CD4-positive, alpha-beta T cell (primary cell): ENCODE measurements around the gene APOOL. TPM values are rescaled to one million over a fixed set of nuclear protein-coding genes. Genes with fewer than 3 reads are reported as not detected.

ENCODE experiments used
- ATAC-seq: fragments of 200-7000 bp; cut with Tn5 transposase; one replicate; pipeline ENCODE4 v1.10.0; 2022; ENCODE audit warnings: mild to moderate bottlenecking; ENCODE audit not compliant: poor library complexity
- CTCF ChIA-PET: fragments of 350-600 bp; sonication (Branson Sonifier 250); formaldehyde crosslinking; loops from one replicate; lab custom pipeline; 2021; ENCODE audit warnings: antibody characterized with exemption, inconsistent platforms; lab: Charles Lee
- POLR2A ChIA-PET: fragments of 350-600 bp; sonication (Branson Sonifier 250); formaldehyde crosslinking; loops from one replicate; lab custom pipeline; 2021; ENCODE audit warnings: antibody characterized with exemption, inconsistent platforms; lab: Charles Lee
- DNase-seq, 14 experiments: peaks; one replicate each; pipeline ENCODE4 v3.0.0-alpha.2; 2013 to 2020; ENCODE audit warnings: mixed read lengths in 2 of 14
- H3K27ac ChIP-seq, 2 donors: one replicate each; pipeline versions ENCODE4 v1.5.1 to v1.7.0; 2013; ENCODE audit warnings: low read length in 2 of 2, low read depth in 1 of 2, mild to moderate bottlenecking in 1 of 2
- H3K27me3 ChIP-seq, 2 experiments: 1 replicate in 1 of 2; 2 replicates in 1 of 2; pipeline versions ENCODE4 v1.6.1 to v1.7.0; 2013; ENCODE audit warnings: low read length in 2 of 2, control low read depth in 1 of 2, mild to moderate bottlenecking in 1 of 2, moderate library complexity in 1 of 2; ENCODE audit not compliant: insufficient read depth in 2 of 2, control insufficient read depth in 1 of 2
- H3K36me3 ChIP-seq: one replicate; pipeline ENCODE4 v1.6.1; 2013; ENCODE audit warnings: low read length, control low read depth; ENCODE audit not compliant: insufficient read depth
- H3K4me1 ChIP-seq: one replicate; pipeline ENCODE4 v1.6.1; 2013; ENCODE audit warnings: low read length, control low read depth; ENCODE audit not compliant: insufficient read depth
- H3K4me3 ChIP-seq: one replicate; pipeline ENCODE4 v1.5.1; 2013; ENCODE audit warnings: mild to moderate bottlenecking, low read length, moderate library complexity
- H3K9me3 ChIP-seq, 2 experiments: 1 replicate in 1 of 2; 2 replicates in 1 of 2; pipeline versions ENCODE4 v1.6.1 to v1.7.0; 2013; ENCODE audit warnings: low read length in 2 of 2, mild to moderate bottlenecking in 2 of 2, control low read depth in 1 of 2, moderate library complexity in 1 of 2; ENCODE audit not compliant: control insufficient read depth in 1 of 2, insufficient read depth in 1 of 2
- H3K27ac Mint-ChIP-seq: one replicate; pipeline ENCODE4 v1.8.0; 2020; ENCODE audit warnings: mixed read lengths
- H3K27me3 Mint-ChIP-seq: one replicate; pipeline ENCODE4 v1.8.0; 2021; ENCODE audit warnings: mixed read lengths
- H3K36me3 Mint-ChIP-seq: one replicate; pipeline ENCODE4 v1.8.0; 2021; ENCODE audit warnings: low read depth, mixed read lengths
- H3K4me1 Mint-ChIP-seq: one replicate; pipeline ENCODE4 v1.8.0; 2021; ENCODE audit warnings: low read depth, mixed read lengths
- H3K4me3 Mint-ChIP-seq: one replicate; pipeline ENCODE4 v1.8.0; 2020; ENCODE audit warnings: mild to moderate bottlenecking, mixed read lengths
- H3K9me3 Mint-ChIP-seq: one replicate; pipeline ENCODE4 v1.8.0; 2020; ENCODE audit warnings: mixed read lengths
- intact Hi-C, 2 experiments: fragments of 100-400 bp; cut with DNase I in 1 of 2; cut with micrococcal nuclease in 1 of 2; formaldehyde crosslinking; loops; one replicate each; pipeline versions ENCODE4 v1.15.1 to v1.9.0; 2023 to 2025; cut with DNase I, micrococcal nuclease
- total RNA-seq, 174 experiments: library from RNA in 2 of 174; stranded (reverse) in 2 of 174; gene quantifications; one replicate each; pipeline ENCODE4 v1.2.3 and lab custom pipeline; 2021 to 2026
- TF ChIP-seq, protein P1 (sequence below): fragments of 200-600 bp; IDR thresholded peaks from one replicate; pipeline ENCODE4 v1.8.0; 2022; ENCODE audit warnings: antibody characterized with exemption, mild to moderate bottlenecking

Gene APOOL
- total RNA-seq, 2 experiments from 2014 or later: 6.0 to 6.6 TPM

DNA sequence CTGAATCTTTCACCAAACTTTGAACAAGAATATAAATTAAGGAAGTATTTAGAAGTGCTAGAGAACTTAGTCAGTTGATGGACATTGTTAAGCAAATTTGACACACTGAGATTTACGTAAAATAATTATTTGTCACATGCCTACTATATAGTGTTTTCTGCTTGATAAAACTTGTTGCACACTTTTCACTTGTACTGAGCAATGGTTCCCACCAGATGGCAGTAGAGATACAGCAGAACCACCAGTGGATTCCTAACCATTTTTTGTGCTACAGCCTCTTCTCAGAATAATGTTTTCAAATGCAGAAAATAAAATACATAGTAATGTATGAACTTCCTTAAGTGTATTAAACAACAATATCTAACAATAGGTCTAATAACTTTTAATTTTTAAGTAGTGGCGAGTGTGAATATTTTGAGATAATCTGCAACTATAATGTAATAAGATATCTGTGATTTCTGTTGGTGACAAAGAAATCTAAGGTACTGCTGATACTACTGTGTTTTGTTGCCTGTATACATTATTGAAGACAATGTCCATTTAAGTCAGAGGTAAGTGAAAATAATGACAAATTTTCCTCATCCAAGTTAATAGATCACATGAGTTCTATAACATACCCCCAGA lies 81.2 kb downstream of the APOOL start:
- no peak for ATAC-seq
- Mint-ChIP-seq H3K27me3 (no peaks in the 10 kb centered on the region), H3K36me3 (peaks cover 60% of the 10 kb centered on the region), H3K4me1 (no peaks in the 10 kb centered on the region), H3K27ac (no peak overlapping the region), H3K9me3 (no peaks in the 10 kb centered on the region), H3K4me3 (no peak overlapping the region)
- H3K4me3 ChIP-seq: no peak overlapping the region
- CTCF ChIA-PET: interaction anchor here (1.1 to 1.3 kb wide), 2 partner anchors 8 to 9 kb away, joined by 4 to 5 read pairs; no protein-coding TSS in a partner anchor
- no peak overlapping the region for H3K27ac ChIP-seq
- TF ChIP-seq, protein P1, sequence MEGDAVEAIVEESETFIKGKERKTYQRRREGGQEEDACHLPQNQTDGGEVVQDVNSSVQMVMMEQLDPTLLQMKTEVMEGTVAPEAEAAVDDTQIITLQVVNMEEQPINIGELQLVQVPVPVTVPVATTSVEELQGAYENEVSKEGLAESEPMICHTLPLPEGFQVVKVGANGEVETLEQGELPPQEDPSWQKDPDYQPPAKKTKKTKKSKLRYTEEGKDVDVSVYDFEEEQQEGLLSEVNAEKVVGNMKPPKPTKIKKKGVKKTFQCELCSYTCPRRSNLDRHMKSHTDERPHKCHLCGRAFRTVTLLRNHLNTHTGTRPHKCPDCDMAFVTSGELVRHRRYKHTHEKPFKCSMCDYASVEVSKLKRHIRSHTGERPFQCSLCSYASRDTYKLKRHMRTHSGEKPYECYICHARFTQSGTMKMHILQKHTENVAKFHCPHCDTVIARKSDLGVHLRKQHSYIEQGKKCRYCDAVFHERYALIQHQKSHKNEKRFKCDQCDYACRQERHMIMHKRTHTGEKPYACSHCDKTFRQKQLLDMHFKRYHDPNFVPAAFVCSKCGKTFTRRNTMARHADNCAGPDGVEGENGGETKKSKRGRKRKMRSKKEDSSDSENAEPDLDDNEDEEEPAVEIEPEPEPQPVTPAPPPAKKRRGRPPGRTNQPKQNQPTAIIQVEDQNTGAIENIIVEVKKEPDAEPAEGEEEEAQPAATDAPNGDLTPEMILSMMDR: peak; percentile 64
- POLR2A ChIA-PET: no interaction called here
- H3K9me3 ChIP-seq: no peaks in the 10 kb centered on the region
- intact Hi-C loops: loop anchor here in 1 of 2 experiments (10.0 kb wide), 1 partner anchor 460 kb away; no protein-coding TSS in a partner anchor
- H3K4me1 ChIP-seq: no peaks in the 10 kb centered on the region
- peaks cover 2% of the 10 kb centered on the region for H3K36me3 ChIP-seq
- peak in 5 of 14 experiments; percentile 3 to 39 (median 28) for DNase-seq
- no peaks in the 10 kb centered on the region for H3K27me3 ChIP-seq

GRCh38 chrX:85089321-85089840 lies 85.7 kb downstream of the APOOL start:
- POLR2A ChIA-PET: no interaction called here
- no peak for ATAC-seq
- no peak for DNase-seq
- Mint-ChIP-seq H3K27me3 (no peaks in the 10 kb centered on the region), H3K36me3 (peaks cover 63% of the 10 kb centered on the region), H3K27ac (no peak overlapping the region), H3K4me3 (no peak overlapping the region), H3K9me3 (no peaks in the 10 kb centered on the region), H3K4me1 (no peaks in the 10 kb centered on the region)
- Histone ChIP-seq H3K27ac (no peak overlapping the region), H3K9me3 (no peaks in the 10 kb centered on the region), H3K4me3 (no peak overlapping the region), H3K4me1 (no peaks in the 10 kb centered on the region), H3K27me3 (no peaks in the 10 kb centered on the region), H3K36me3 (peaks cover 6% of the 10 kb centered on the region)
- intact Hi-C loops: loop anchor here in 1 of 2 experiments (10.0 kb wide), 1 partner anchor 455 kb away; no protein-coding TSS in a partner anchor
- CTCF ChIA-PET: interaction anchor here (0.6 kb wide), 1 partner anchor 355 kb away, joined by 3 read pairs; no protein-coding TSS in a partner anchor
- TF ChIP-seq, protein P1: no peak

- POLR2A ChIA-PET: no interaction called here
- Histone ChIP-seq H3K4me3 (no peak overlapping the region), H3K4me1 (no peaks in the 10 kb centered on the region), H3K9me3 (no peaks in the 10 kb centered on the region), H3K36me3 (no peaks in the 10 kb centered on the region), H3K27ac (no peak overlapping the region), H3K27me3 (no peaks in the 10 kb centered on the region)
- CTCF ChIA-PET: no interaction called here
- Mint-ChIP-seq H3K4me3 (no peak overlapping the region), H3K4me1 (no peaks in the 10 kb centered on the region), H3K27ac (no peak overlapping the region), H3K27me3 (no peaks in the 10 kb centered on the region), H3K9me3 (no peaks in the 10 kb centered on the region), H3K36me3 (no peaks in the 10 kb centered on the region)
- ATAC-seq: no peak
- no peak for DNase-seq
- TF ChIP-seq, protein P1: no peak
- intact Hi-C loops: no loop called here
Observed at GRCh38 chrX:85107407-85107806, 103.7 kb downstream of the APOOL start.
